Gastrocnemius medialis (tissue), 4 donors: ENCODE data around the gene ANKRD29. TPM values are rescaled to one million over a fixed set of nuclear protein-coding genes. Genes with fewer than 3 reads are reported as not detected.

Experiments
- total RNA-seq, 4 donors: library from RNA; depleted of rRNA; stranded (reverse); fragments of >200 nt; gene quantifications; one replicate each; pipeline versions ENCODE4 v1.1.0 to v1.2.3, GENCODE V29; 2016

Gene ANKRD29
- total RNA-seq, 4 donors from 2014 or later, result 0.93 to 2.8 (median 1.6) TPM

Other genes starting within 250 kb of the ANKRD29 start
- gene RIOK3, start 209.6 kb downstream of the ANKRD29 start, total RNA-seq, result 100 to 1,000 TPM in 3 of 4 donors, 10 to 100 TPM in 1; 77.3 to 220 (median 114) TPM
- 10 to 100 TPM; 20.1 to 27.3 (median 25.2) TPM for gene RMC1, start 159.4 kb downstream of the ANKRD29 start, total RNA-seq
- 10 to 100 TPM; 35.7 to 99.4 (median 46.2) TPM for gene NPC1, start 76.4 kb downstream of the ANKRD29 start, total RNA-seq
- 1 to 10 TPM; 1.1 to 5.3 (median 2.1) TPM for gene LAMA3, start 26.5 kb upstream of the ANKRD29 start, total RNA-seq